ENCODE results near the gene OR2T11. TPM values are rescaled to one million over a fixed set of nuclear protein-coding genes. Genes with fewer than 3 reads are reported as not detected.

OR2T11 gene
- total RNA-seq, 1 experiment from 2014 or later = not detected

DNA sequence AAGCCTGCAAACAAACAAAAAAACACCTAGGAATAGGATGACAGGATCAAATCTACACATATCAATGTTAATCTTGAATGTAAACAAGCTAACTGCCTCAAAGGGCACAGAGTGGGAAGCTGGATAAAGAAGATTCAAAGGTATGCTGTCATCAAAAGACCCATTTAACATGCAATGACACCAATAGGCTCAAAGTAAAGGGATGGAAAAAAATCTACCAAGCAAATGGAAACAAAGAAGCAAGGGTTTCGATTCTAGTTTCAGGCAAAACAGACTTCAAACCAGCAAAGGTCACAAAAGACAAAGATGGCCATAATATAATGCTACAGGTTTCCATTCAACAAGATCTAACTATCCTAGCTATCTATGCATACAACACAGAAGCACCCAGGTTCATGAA is 21.1 kb downstream of the OR2T11 start:
- no peaks in the 10 kb centered on the region for H3K79me2 ChIP-seq (ENCODE audit: insufficient read depth, low read length)

More for the DNA sequence above, 21.1 kb downstream of the OR2T11 start:
- H3K9me3 ChIP-seq (ENCODE audit: control insufficient read depth, low read depth, low read length) = peaks cover 76% of the 10 kb centered on the region
- no peaks in the 10 kb centered on the region for H3K27me3 ChIP-seq (ENCODE audit: insufficient read depth, low read length)
- H3T11ph ChIP-seq (ENCODE audit: low read length) = no peak overlapping the region
- Mint-ChIP-seq H3K4me1 (no peaks in the 10 kb centered on the region), H3K9me3 (peaks cover 85 to 87% of the 10 kb centered on the region in 2 experiments), H3K36me3 (ENCODE audit: insufficient read depth in 1 of 3, low read depth in 3 of 3) (peaks cover 8 to 35% (median 12%) of the 10 kb centered on the region in 3 experiments; a peak in 4 of 7 replicates), H3K27me3 (ENCODE audit: low read depth) (no peaks in the 10 kb centered on the region; the same call in 1 of the 2 replicates), H3K4me3 (no peak overlapping the region), H3K27ac (no peak overlapping the region)
- H2AFZ ChIP-seq (ENCODE audit: low read length) = no peak overlapping the region
- no peak overlapping the region for H4K5ac ChIP-seq (ENCODE audit: insufficient read length, low read depth, low read length)
- H3K27ac ChIP-seq (ENCODE audit: insufficient read length, low read depth, low read length) = no peak overlapping the region
- H3K23ac ChIP-seq (ENCODE audit: insufficient read length, low read depth, low read length) = no peak overlapping the region
- H2BK120ac ChIP-seq (ENCODE audit: low read depth, low read length, poor library complexity, severe bottlenecking) = no peak overlapping the region
- H3K9ac ChIP-seq (ENCODE audit: extremely low read depth, insufficient read length, low read length) = no peak overlapping the region
- no peak overlapping the region for H2AK5ac ChIP-seq (ENCODE audit: insufficient read length, low read length)
- no peak overlapping the region for H3K56ac ChIP-seq (ENCODE audit: insufficient read length, low read depth, low read length)
- H2BK15ac ChIP-seq (ENCODE audit: low read depth, low read length) = no peak overlapping the region
- H4K20me1 ChIP-seq (ENCODE audit: control insufficient read depth, insufficient read depth, insufficient read length) = no peaks in the 10 kb centered on the region
- H2BK12ac ChIP-seq (ENCODE audit: insufficient read length, low read depth, low read length) = no peak overlapping the region
- no CpG with 5 or more reads among the region's 1 CpG for WGBS (ENCODE audit: extremely low coverage, insufficient read length, low lambda C conversion rate)
- H3K4me2 ChIP-seq (ENCODE audit: insufficient read depth, insufficient read length, low read length) = no peak overlapping the region
- no peak overlapping the region for H2BK5ac ChIP-seq (ENCODE audit: insufficient read length, low read length)
- no peak overlapping the region for H4K91ac ChIP-seq (ENCODE audit: insufficient read length, low read depth, low read length)
- H3K18ac ChIP-seq (ENCODE audit: insufficient read length, low read depth, low read length) = no peak overlapping the region
- no peak overlapping the region for H2BK20ac ChIP-seq (ENCODE audit: low read depth, low read length, poor library complexity, severe bottlenecking)
- DNase-seq = no peak
- no peak overlapping the region for H3K14ac ChIP-seq (ENCODE audit: insufficient read depth, low read length)
- H3K4ac ChIP-seq (ENCODE audit: low read depth, low read length) = no peak overlapping the region
- TF ChIP-seq, protein P1, sequence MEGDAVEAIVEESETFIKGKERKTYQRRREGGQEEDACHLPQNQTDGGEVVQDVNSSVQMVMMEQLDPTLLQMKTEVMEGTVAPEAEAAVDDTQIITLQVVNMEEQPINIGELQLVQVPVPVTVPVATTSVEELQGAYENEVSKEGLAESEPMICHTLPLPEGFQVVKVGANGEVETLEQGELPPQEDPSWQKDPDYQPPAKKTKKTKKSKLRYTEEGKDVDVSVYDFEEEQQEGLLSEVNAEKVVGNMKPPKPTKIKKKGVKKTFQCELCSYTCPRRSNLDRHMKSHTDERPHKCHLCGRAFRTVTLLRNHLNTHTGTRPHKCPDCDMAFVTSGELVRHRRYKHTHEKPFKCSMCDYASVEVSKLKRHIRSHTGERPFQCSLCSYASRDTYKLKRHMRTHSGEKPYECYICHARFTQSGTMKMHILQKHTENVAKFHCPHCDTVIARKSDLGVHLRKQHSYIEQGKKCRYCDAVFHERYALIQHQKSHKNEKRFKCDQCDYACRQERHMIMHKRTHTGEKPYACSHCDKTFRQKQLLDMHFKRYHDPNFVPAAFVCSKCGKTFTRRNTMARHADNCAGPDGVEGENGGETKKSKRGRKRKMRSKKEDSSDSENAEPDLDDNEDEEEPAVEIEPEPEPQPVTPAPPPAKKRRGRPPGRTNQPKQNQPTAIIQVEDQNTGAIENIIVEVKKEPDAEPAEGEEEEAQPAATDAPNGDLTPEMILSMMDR (conservative IDR thresholded peaks at IDR 0.05) = no peak
- no peaks in the 10 kb centered on the region for H3K4me1 ChIP-seq (ENCODE audit: insufficient read depth, low read length)
- H4K8ac ChIP-seq (replicated peaks; ENCODE audit: insufficient read length, low read depth, low read length) = no peak overlapping the region
- no peaks in the 10 kb centered on the region for H3K79me1 ChIP-seq (ENCODE audit: insufficient read depth, low read depth, low read length, poor library complexity, severe bottlenecking)
- no peaks in the 10 kb centered on the region for H3K23me2 ChIP-seq (ENCODE audit: insufficient read length, low read depth, low read length, poor library complexity, severe bottlenecking)
